Osteocyte (in vitro differentiated cells): ENCODE measurements around the gene CHD9NB. TPM values are rescaled to one million over a fixed set of nuclear protein-coding genes. Genes with fewer than 3 reads are reported as not detected.
"Not testable (repeated sequence)": the region's sequence is repeated elsewhere in the genome, so short reads cannot be mapped to it uniquely, and the experiment has no call there.

Source experiments
- DNase-seq: peaks from one replicate; pipeline ENCODE4 v3.0.0; 2021; ENCODE audit warnings: mixed read lengths; ENCODE audit not compliant: unreplicated experiment; ENCODE audit errors: extremely low spot score
- H3K27ac Mint-ChIP-seq: one replicate; pipeline ENCODE4 v1.8.0; 2021; ENCODE audit warnings: mild to moderate bottlenecking, mixed read lengths; ENCODE audit not compliant: unreplicated experiment
- H3K27me3 Mint-ChIP-seq: one replicate; pipeline ENCODE4 v1.8.0; 2021; ENCODE audit warnings: mixed read lengths; ENCODE audit not compliant: unreplicated experiment
- H3K36me3 Mint-ChIP-seq: one replicate; pipeline ENCODE4 v1.8.0; 2021; ENCODE audit warnings: mixed read lengths; ENCODE audit not compliant: unreplicated experiment
- H3K4me1 Mint-ChIP-seq: one replicate; pipeline ENCODE4 v1.8.0; 2021; ENCODE audit warnings: mixed read lengths; ENCODE audit not compliant: unreplicated experiment
- H3K4me3 Mint-ChIP-seq: one replicate; pipeline ENCODE4 v1.8.0; 2021; ENCODE audit warnings: mild to moderate bottlenecking, moderate library complexity, mixed read lengths; ENCODE audit not compliant: unreplicated experiment
- H3K9me3 Mint-ChIP-seq: one replicate; pipeline ENCODE4 v1.8.0; 2021; ENCODE audit warnings: mixed read lengths; ENCODE audit not compliant: unreplicated experiment
- total RNA-seq: library from RNA; stranded (reverse); gene quantifications from 2 replicates; pipeline ENCODE4 v1.2.1, GENCODE V29; 2021
- TF ChIP-seq, protein P1 (sequence below): fragments of 200-600 bp; sonication (generic); IDR thresholded peaks from 2 replicates; pipeline ENCODE4 v1.5.0; 2021; ENCODE audit warnings: antibody characterized with exemption, mild to moderate bottlenecking, moderate library complexity

CHD9NB gene
- total RNA-seq, 1 donor from 2014 or later = 4.8 TPM

DNA sequence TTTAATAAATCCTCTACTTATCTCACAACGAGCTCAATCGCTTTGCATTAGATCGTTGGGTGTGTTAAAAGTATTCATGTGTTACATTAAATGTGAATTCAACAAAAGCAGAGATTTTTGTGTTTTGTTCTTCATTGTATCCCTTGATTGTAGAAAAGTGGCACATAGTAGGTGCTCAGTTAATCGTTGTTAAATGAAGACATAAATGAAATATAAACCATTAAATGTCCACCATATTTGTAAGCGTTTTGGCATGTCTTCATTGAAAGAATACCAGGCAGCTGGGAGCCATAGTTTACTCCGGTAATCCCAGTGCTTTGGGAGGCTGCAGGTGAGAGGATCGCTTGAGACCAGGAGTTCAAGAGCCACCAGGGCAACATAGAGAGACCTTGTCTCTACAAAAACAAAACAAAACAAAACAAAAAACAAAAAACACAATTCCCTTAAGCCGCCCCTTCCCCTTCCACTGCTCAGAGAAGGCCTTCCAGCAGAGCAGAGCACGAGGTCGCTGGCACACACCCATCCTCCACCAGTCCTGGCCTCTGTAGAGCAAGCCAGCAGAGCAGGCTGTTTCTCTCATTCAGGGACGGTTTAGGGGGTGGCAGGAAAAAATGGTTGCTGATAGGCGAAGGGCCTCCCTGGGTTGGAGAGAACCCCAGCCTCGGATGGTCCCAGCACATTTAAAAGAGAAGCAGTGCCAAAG, 1.4 kb upstream of the CHD9NB start:
- Mint-ChIP-seq H3K9me3 (no peaks in the 10 kb centered on the region), H3K27ac (peak overlapping the region; percentile 82), H3K4me3 (peak overlapping the region; percentile 82), H3K27me3 (no peaks in the 10 kb centered on the region), H3K4me1 (peaks cover 54% of the 10 kb centered on the region), H3K36me3 (no peaks in the 10 kb centered on the region)
- TF ChIP-seq, protein P1, sequence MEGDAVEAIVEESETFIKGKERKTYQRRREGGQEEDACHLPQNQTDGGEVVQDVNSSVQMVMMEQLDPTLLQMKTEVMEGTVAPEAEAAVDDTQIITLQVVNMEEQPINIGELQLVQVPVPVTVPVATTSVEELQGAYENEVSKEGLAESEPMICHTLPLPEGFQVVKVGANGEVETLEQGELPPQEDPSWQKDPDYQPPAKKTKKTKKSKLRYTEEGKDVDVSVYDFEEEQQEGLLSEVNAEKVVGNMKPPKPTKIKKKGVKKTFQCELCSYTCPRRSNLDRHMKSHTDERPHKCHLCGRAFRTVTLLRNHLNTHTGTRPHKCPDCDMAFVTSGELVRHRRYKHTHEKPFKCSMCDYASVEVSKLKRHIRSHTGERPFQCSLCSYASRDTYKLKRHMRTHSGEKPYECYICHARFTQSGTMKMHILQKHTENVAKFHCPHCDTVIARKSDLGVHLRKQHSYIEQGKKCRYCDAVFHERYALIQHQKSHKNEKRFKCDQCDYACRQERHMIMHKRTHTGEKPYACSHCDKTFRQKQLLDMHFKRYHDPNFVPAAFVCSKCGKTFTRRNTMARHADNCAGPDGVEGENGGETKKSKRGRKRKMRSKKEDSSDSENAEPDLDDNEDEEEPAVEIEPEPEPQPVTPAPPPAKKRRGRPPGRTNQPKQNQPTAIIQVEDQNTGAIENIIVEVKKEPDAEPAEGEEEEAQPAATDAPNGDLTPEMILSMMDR = no peak
- no peak for DNase-seq

DNA sequence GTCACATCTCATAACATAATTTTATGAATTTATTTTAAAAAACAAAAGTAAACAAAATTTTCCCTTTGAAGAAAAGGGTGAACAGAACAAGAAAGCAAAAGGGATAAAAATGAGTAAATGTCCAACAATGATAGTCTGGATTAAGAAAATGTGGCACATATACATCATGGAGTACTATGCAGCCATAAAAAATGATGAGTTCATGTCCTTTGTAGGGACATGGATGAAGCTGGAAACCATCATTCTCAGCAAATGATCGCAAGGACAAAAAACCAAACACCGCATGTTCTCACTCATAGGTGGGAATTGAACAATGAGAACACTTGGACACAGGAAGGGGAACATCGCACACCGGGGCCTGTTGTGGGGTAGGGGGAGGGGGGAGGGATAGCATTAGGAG, 1.4 kb downstream of the CHD9NB start:
- H3K9me3 Mint-ChIP-seq, H3K36me3 Mint-ChIP-seq, H3K27ac Mint-ChIP-seq, H3K4me3 Mint-ChIP-seq, H3K27me3 Mint-ChIP-seq, DNase-seq: not testable (repeated sequence)
- peaks cover 34% of the 10 kb centered on the region for H3K4me1 Mint-ChIP-seq

DNA sequence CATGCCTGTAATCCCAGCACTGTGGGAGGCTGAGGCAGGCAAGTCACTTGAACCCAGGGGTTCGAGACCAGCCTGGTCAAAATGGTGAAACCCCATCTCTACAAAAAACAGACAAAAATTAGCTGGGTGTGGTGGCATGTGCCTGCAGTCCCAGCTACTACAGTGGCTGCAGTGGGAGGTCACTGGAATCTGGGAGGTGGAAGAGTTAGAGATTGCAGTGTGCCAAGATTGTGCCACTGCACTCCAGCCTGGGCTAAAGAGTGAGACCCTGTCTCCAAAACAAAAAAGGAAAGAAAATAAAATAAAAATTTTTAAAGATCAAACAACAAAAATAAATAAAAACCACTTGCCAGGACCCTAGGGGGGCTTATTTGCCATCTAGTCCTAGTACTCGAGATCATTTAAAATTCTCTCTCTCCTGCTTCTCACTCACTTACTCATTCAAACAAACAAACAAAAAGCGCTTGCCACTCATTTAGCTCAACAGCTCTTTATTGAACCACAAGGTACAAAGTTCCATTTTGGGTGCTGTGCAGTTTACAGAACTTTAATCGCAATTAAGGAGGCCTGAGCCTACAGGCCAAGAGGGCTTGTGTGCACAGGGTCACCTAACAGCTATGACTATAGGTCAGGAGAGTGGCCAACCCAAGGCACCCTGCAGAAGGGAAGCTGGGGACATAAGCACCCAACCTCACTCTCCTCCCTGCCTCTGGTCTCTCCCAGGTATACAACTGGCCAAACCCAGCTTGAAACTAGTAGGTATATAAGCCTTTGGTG, 4.4 kb downstream of the CHD9NB start:
- H3K27ac Mint-ChIP-seq = no peak overlapping the region
- DNase-seq = no peak
- H3K27me3 Mint-ChIP-seq = no peaks in the 10 kb centered on the region
- H3K4me1 Mint-ChIP-seq = peaks cover 33% of the 10 kb centered on the region
- no peaks in the 10 kb centered on the region for H3K36me3 Mint-ChIP-seq
- H3K4me3 Mint-ChIP-seq = no peak overlapping the region
- H3K9me3 Mint-ChIP-seq = no peaks in the 10 kb centered on the region
- TF ChIP-seq, protein P1 = no peak

DNA sequence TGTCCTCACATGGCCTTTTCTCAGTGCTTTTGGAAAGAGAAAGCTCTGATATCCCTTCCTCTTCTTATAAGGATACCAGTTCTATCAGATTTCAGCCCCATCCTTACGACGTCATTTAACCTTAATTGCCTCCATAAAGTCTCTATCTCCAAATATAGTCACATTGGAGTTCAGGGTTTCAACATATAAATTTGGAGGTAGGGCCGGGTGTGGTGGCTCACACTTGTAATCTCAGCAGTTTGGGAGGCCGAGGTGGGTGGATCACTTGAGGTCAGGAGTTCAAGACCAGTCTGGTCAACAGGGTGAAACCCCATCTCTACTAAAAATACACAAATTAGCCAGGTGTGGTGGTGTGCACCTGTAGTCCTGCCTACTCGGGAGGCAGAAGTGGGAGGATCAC, 5.2 kb downstream of the CHD9NB start:
- not testable (repeated sequence) for H3K27me3 Mint-ChIP-seq, H3K36me3 Mint-ChIP-seq, H3K27ac Mint-ChIP-seq, DNase-seq, H3K9me3 Mint-ChIP-seq, H3K4me3 Mint-ChIP-seq
- H3K4me1 Mint-ChIP-seq = peaks cover 33% of the 10 kb centered on the region

DNA sequence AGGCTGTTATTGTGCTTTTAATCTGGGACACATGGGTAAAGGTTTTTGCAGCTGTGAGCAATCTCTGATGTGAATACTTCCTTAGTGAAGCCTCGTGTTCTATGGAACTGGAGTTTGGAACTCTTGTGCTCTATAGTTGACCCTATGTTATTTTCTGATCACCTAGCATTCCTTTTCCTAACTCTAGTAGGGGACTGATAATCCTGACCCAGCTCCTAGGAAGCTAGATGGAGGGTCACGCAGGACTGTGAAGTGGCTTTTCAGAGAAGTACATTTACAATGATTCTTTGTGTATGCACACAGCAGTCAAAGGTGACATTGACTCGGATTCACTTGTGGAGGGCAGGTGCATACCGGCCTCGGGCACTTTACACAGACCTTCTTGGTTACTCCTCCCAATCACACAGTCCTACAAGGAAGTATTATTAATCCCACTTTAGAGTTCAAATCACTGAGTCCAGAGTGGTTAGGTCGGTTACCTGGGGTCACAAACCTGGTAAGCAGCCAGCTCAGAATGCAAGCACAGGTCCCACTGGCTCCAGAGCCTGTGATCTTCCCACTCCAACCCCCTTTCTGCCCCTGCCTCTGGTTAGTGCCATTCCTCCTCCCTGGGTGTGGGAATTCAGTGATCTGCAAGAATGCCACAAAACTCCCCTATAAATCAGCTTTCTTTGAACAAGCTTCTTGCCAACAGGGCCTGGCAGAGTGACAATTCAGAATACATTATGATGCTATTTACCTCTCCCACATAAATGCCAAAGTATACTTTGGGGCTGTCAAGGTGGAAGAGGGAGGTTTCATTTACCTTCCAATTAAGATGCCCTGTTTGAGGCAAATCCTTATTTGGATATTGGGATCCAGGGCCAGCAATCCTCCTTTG, 7.1 kb downstream of the CHD9NB start:
- H3K27me3 Mint-ChIP-seq = no peaks in the 10 kb centered on the region
- H3K4me1 Mint-ChIP-seq = peaks cover 49% of the 10 kb centered on the region
- H3K4me3 Mint-ChIP-seq = no peak overlapping the region
- no peaks in the 10 kb centered on the region for H3K36me3 Mint-ChIP-seq
- H3K9me3 Mint-ChIP-seq = peaks cover 2% of the 10 kb centered on the region
- TF ChIP-seq, protein P1 = no peak
- H3K27ac Mint-ChIP-seq = no peak overlapping the region
- DNase-seq = no peak
